ENCODE results near the gene RAI14. TPM values are rescaled to one million over a fixed set of nuclear protein-coding genes. Genes with fewer than 3 reads are reported as not detected.

Gene RAI14
- total and polyA plus RNA-seq, 3 donors from 2014 or later = 34.3 to 54.6 (median 49.6) TPM

DNA sequence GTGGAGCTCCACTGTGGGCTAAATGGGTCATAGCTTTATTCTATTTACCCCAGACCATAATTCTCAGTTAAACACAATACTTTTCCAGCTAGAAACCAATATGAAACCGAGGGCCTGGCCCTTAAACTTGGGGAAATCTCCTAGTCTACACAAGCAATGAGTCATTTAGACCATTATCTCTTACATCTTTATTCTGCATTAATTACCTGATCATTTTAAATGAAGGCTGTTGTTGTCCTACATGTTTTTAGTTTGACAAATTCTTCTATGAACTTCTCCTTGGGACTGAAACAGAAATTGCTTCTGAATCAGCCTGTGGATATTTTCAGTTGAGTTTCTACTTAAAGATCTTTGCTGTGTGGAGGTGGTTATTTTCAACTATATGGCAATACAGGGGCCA, 37.9 kb downstream of the RAI14 start:
- TF ChIP-seq, protein P1, sequence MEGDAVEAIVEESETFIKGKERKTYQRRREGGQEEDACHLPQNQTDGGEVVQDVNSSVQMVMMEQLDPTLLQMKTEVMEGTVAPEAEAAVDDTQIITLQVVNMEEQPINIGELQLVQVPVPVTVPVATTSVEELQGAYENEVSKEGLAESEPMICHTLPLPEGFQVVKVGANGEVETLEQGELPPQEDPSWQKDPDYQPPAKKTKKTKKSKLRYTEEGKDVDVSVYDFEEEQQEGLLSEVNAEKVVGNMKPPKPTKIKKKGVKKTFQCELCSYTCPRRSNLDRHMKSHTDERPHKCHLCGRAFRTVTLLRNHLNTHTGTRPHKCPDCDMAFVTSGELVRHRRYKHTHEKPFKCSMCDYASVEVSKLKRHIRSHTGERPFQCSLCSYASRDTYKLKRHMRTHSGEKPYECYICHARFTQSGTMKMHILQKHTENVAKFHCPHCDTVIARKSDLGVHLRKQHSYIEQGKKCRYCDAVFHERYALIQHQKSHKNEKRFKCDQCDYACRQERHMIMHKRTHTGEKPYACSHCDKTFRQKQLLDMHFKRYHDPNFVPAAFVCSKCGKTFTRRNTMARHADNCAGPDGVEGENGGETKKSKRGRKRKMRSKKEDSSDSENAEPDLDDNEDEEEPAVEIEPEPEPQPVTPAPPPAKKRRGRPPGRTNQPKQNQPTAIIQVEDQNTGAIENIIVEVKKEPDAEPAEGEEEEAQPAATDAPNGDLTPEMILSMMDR (IDR thresholded peaks at IDR 0.05) = no peak
- TF ChIP-seq POLR2A (IDR thresholded peaks at IDR 0.05) = no peak
- no peak overlapping the region for H3K4me3 ChIP-seq
- H3K27ac ChIP-seq = peak overlapping the region in 1 of 2 donors; percentile 44
- no peaks in the 10 kb centered on the region for H3K36me3 ChIP-seq (ENCODE audit: low read depth, missing control alignments)
- intact Hi-C loops (cut with DNase I; ENCODE audit: low total_unique reads) = no loop called here
- no peaks in the 10 kb centered on the region for H3K4me1 ChIP-seq
- DNase-seq = no peak
- no peaks in the 10 kb centered on the region for H3K27me3 ChIP-seq
- no peaks in the 10 kb centered on the region for H3K9me3 ChIP-seq
- 83 to 93% methylated on average over 1 of the region's 1 CpG for WGBS, 2 donors

DNA sequence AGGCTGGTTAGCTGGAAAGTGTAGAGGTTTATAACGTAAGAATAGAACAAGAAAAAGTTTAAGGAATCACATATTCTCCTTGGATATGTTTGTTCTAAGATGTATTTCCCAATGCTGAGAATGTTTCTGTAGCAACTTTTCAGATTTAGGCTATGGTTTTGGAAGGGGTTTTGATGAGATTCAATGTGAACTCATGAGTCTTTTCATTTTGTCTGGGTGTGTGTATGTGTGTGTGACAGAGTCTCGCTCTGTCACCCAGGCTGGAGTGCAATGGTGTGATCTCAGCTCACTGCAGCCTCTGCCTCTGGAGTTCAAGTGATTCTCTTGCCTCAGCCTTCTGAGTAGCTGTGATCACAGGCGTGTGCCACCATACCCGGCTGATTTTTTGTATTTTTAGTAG, 38.6 kb downstream of the RAI14 start:
- no peak overlapping the region for H3K4me3 ChIP-seq
- intact Hi-C loops (cut with DNase I; ENCODE audit: low total_unique reads) = no loop called here

DNA sequence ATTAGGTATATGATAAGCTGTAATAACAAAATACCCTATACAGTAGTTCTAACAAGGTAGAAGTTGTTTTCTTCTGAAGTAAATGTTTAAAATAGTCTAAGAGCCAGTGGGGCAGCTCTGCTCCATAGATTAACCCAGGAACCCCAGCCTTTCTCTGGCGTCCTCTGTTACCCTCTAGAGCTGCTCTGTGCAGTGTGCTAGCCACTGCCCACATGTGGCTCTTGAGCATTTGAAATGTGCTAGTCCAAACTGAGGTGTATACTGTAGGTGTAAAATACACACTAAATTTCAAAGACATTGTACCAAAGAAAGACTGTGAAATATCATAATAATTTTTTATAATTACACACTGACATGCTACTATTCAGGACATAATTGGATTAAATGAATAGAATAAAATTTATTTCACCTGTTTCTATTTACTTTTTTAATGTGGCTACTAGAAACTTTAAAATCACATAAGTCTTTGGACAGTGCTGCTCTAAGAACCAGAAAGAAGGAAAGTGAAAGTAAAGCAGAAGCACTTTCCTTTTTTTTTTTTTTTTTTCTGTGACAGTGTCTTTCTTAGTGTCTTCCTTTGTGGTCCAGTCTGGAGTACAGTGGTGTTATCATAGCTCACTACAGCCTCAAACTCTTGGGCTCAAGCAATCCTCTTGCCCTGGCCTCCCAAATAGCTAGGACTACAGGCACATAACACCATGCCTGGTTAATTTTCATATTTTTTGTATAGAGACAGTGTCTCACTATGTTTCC, 39.3 kb downstream of the RAI14 start:
- Histone ChIP-seq H3K27ac (peak overlapping the region in 1 of 2 donors; percentile 44), H3K9me3 (no peaks in the 10 kb centered on the region), H3K4me3 (no peak overlapping the region), H3K27me3 (no peaks in the 10 kb centered on the region), H3K4me1 (no peaks in the 10 kb centered on the region), H3K36me3 (ENCODE audit: low read depth, missing control alignments) (no peaks in the 10 kb centered on the region)
- 75 to 91% methylated on average over 1 of the region's 1 CpG for WGBS, 2 donors
- DNase-seq = no peak
- TF ChIP-seq, protein P1 (IDR thresholded peaks at IDR 0.05) = no peak
- TF ChIP-seq POLR2A (IDR thresholded peaks at IDR 0.05) = no peak
- intact Hi-C loops (cut with DNase I; ENCODE audit: low total_unique reads) = no loop called here

More for the DNA sequence above, 38.6 kb downstream of the RAI14 start:
- H3K27ac ChIP-seq = peak overlapping the region; percentile 5 to 44
- H3K4me1 ChIP-seq = no peaks in the 10 kb centered on the region
- no peaks in the 10 kb centered on the region for H3K27me3 ChIP-seq
- TF ChIP-seq, protein P1 (IDR thresholded peaks at IDR 0.05) = no peak
- no peak for TF ChIP-seq POLR2A (IDR thresholded peaks at IDR 0.05)
- 67 to 87% methylated on average over 4 of the region's 4 CpGs for WGBS, 2 donors
- H3K9me3 ChIP-seq = no peaks in the 10 kb centered on the region
- no peaks in the 10 kb centered on the region for H3K36me3 ChIP-seq (ENCODE audit: low read depth, missing control alignments)
- no peak for DNase-seq

DNA sequence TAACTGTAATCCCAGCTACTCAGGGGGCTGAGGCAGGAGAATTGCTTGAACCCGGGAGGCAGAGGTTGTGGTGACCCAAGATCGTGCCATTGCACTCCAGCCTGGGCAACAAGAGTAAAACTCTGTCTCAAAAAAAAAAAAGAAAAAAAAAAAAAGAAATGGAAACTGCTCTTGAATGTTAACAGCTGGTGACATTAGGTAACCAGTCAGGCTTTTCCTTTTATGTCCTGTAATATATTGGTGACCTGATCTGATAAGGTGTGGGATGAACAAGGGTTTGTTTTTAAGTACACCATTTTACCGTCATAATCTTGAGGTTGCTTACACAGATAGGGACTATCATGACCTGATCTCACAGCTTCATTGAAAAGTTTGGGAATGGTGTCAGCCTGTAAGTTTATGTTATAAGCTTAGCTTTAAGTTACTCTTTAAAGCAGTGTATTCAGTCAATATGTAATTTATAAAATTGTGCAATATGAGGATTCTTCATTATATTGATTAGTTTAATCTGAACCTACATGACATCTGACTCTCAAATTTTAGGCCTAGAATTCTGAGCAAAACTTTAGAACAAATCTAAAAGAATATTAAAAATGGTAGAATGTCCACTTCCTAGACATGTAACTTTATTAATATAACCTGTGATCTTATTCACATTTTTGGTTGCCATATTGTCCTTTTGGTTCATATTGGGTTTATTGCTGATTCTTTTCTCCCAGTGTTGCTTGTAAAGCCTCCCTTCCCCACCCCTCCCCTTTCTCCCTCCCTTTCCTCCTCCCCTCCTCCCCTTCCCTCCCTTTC, 41.4 kb downstream of the RAI14 start:
- no peaks in the 10 kb centered on the region for H3K9me3 ChIP-seq
- no peak for TF ChIP-seq POLR2A (IDR thresholded peaks at IDR 0.05)
- TF ChIP-seq, protein P1 (IDR thresholded peaks at IDR 0.05) = no peak
- no peaks in the 10 kb centered on the region for H3K27me3 ChIP-seq
- no peaks in the 10 kb centered on the region for H3K36me3 ChIP-seq (ENCODE audit: low read depth, missing control alignments)
- WGBS, 2 donors = 93 to 95% methylated on average over 3 of the region's 3 CpGs
- DNase-seq = no peak
- no peaks in the 10 kb centered on the region for H3K4me1 ChIP-seq
- H3K4me3 ChIP-seq = no peak overlapping the region
- intact Hi-C loops (cut with DNase I; ENCODE audit: low total_unique reads) = no loop called here
- H3K27ac ChIP-seq = no peak overlapping the region

All from testis (tissue), 3 donors.